Parathyroid adenoma (tissue), 2 donors: ENCODE data around the gene SLC13A3.

Experiments used
- H2AFZ ChIP-seq: fragments of 300-600 bp; sonication (generic); one replicate; pipeline ENCODE4 v1.7.0; 2017; ENCODE audit warnings: antibody characterized with exemption, mild to moderate bottlenecking
- H3K27ac ChIP-seq: fragments of 300-600 bp; sonication (generic); one replicate; pipeline ENCODE4 v1.7.0; 2017
- H3K27me3 ChIP-seq: fragments of 300-600 bp; sonication (generic); one replicate; pipeline ENCODE4 v1.7.0; 2017; ENCODE audit warnings: low read length; ENCODE audit not compliant: control insufficient read depth, insufficient read depth
- H3K36me3 ChIP-seq: fragments of 300-600 bp; sonication (generic); one replicate; pipeline ENCODE4 v1.7.0; 2017; ENCODE audit warnings: low read length; ENCODE audit not compliant: control insufficient read depth, insufficient read depth
- H3K4me1 ChIP-seq: fragments of 300-600 bp; sonication (generic); one replicate; pipeline ENCODE4 v1.7.0; 2017; ENCODE audit warnings: control low read depth
- H3K4me2 ChIP-seq: fragments of 300-600 bp; sonication (generic); one replicate; pipeline ENCODE4 v1.7.0; 2017; ENCODE audit warnings: low read length
- H3K4me3 ChIP-seq: fragments of 300-600 bp; sonication (generic); one replicate; pipeline ENCODE4 v1.7.0; 2017; ENCODE audit warnings: low read depth, low read length
- H3K79me2 ChIP-seq: fragments of 300-600 bp; sonication (generic); one replicate; pipeline ENCODE4 v1.7.0; 2017; ENCODE audit warnings: control low read depth
- H3K9ac ChIP-seq: fragments of 300-600 bp; sonication (generic); one replicate; pipeline ENCODE4 v1.7.0; 2017; ENCODE audit warnings: mild to moderate bottlenecking
- H3K9me3 ChIP-seq: fragments of 300-600 bp; sonication (generic); one replicate; pipeline ENCODE4 v1.7.0; 2017; ENCODE audit warnings: low read length; ENCODE audit not compliant: control insufficient read depth
- CTCF ChIP-seq: fragments of 300-600 bp; sonication (generic); IDR thresholded peaks from one replicate; pipeline ENCODE4 v1.7.0; 2017; ENCODE audit warnings: antibody characterized with exemption, mild to moderate bottlenecking
- donor health status: primary hyperparathyroidism.

Gene SLC13A3

GRCh38 chr20:46541229-46541935, 109.9 kb downstream of the SLC13A3 start:
- Histone ChIP-seq H2AFZ (no peak overlapping the region), H3K36me3 (no peaks in the 10 kb centered on the region), H3K9ac (no peak overlapping the region), H3K9me3 (no peaks in the 10 kb centered on the region), H3K4me2 (no peak overlapping the region), H3K27ac (no peak overlapping the region), H3K79me2 (no peaks in the 10 kb centered on the region), H3K27me3 (no peaks in the 10 kb centered on the region), H3K4me1 (no peaks in the 10 kb centered on the region), H3K4me3 (no peak overlapping the region)
- TF ChIP-seq CTCF = no peak

- Histone ChIP-seq H3K9me3 (no peaks in the 10 kb centered on the region), H3K27ac (no peak overlapping the region), H3K79me2 (no peaks in the 10 kb centered on the region), H3K4me1 (no peaks in the 10 kb centered on the region), H3K27me3 (no peaks in the 10 kb centered on the region), H2AFZ (no peak overlapping the region), H3K4me2 (no peak overlapping the region), H3K4me3 (no peak overlapping the region), H3K36me3 (no peaks in the 10 kb centered on the region), H3K9ac (no peak overlapping the region)
- TF ChIP-seq CTCF = no peak
These were observed 112.1 kb downstream of the SLC13A3 start for GRCh38 chr20:46539113-46539512.

GRCh38 chr20:46530640-46531039, 120.6 kb downstream of the SLC13A3 start:
- H3K4me1 ChIP-seq = no peaks in the 10 kb centered on the region
- no peak overlapping the region for H3K4me2 ChIP-seq
- H3K27me3 ChIP-seq = no peaks in the 10 kb centered on the region
- no peaks in the 10 kb centered on the region for H3K79me2 ChIP-seq
- H3K4me3 ChIP-seq = no peak overlapping the region
- no peak for TF ChIP-seq CTCF
- no peaks in the 10 kb centered on the region for H3K9me3 ChIP-seq
- no peak overlapping the region for H3K27ac ChIP-seq
- no peaks in the 10 kb centered on the region for H3K36me3 ChIP-seq
- H2AFZ ChIP-seq = no peak overlapping the region
- H3K9ac ChIP-seq = no peak overlapping the region

- H3K27me3 ChIP-seq = no peaks in the 10 kb centered on the region
These were observed 127.4 kb downstream of the SLC13A3 start for GRCh38 chr20:46523696-46524328.

More at GRCh38 chr20:46523696-46524328, 127.4 kb downstream of the SLC13A3 start:
- Histone ChIP-seq H3K9ac (no peak overlapping the region), H3K4me2 (no peak overlapping the region), H3K4me1 (no peaks in the 10 kb centered on the region), H3K4me3 (no peak overlapping the region), H3K27ac (no peak overlapping the region), H3K9me3 (no peaks in the 10 kb centered on the region), H2AFZ (no peak overlapping the region), H3K79me2 (no peaks in the 10 kb centered on the region), H3K36me3 (no peaks in the 10 kb centered on the region)
- TF ChIP-seq CTCF = no peak
